Type B pancreatic cell (in vitro differentiated cells): ENCODE results near the gene MCHR2. TPM values are rescaled to one million over a fixed set of nuclear protein-coding genes. Genes with fewer than 3 reads are reported as not detected.

Experiments
- DNase-seq: peaks from one replicate; pipeline ENCODE4 v3.0.0; 2021; ENCODE audit warnings: mixed read lengths; ENCODE audit not compliant: unreplicated experiment; ENCODE audit errors: extremely low spot score
- H3K27ac Mint-ChIP-seq: 2 replicates; pipeline ENCODE4 v1.8.0; 2021; ENCODE audit warnings: mild to moderate bottlenecking, mixed read lengths
- H3K27me3 Mint-ChIP-seq: 2 replicates; pipeline ENCODE4 v1.8.0; 2021; ENCODE audit warnings: mixed read lengths
- H3K36me3 Mint-ChIP-seq: 2 replicates; pipeline ENCODE4 v1.8.0; 2021; ENCODE audit warnings: mixed read lengths
- H3K4me1 Mint-ChIP-seq: one replicate; pipeline ENCODE4 v1.8.0; 2021; ENCODE audit warnings: mixed read lengths; ENCODE audit not compliant: unreplicated experiment
- H3K4me3 Mint-ChIP-seq: 2 replicates; pipeline ENCODE4 v1.8.0; 2021; ENCODE audit warnings: mild to moderate bottlenecking, mixed read lengths
- H3K9me3 Mint-ChIP-seq: 2 replicates; pipeline ENCODE4 v1.8.0; 2021; ENCODE audit warnings: mixed read lengths
- total RNA-seq: library from RNA; stranded (reverse); gene quantifications from 2 replicates; pipeline ENCODE4 v1.2.1, GENCODE V29; 2021; ENCODE audit warnings: low replicate concordance
- TF ChIP-seq, protein P1 (sequence below): fragments of 200-600 bp; sonication (generic); conservative IDR thresholded peaks from 2 replicates; pipeline ENCODE4 v1.5.0; 2021; ENCODE audit warnings: antibody characterized with exemption, mild to moderate bottlenecking

MCHR2 gene
- total RNA-seq, 1 donor from 2014 or later = not detected

DNA sequence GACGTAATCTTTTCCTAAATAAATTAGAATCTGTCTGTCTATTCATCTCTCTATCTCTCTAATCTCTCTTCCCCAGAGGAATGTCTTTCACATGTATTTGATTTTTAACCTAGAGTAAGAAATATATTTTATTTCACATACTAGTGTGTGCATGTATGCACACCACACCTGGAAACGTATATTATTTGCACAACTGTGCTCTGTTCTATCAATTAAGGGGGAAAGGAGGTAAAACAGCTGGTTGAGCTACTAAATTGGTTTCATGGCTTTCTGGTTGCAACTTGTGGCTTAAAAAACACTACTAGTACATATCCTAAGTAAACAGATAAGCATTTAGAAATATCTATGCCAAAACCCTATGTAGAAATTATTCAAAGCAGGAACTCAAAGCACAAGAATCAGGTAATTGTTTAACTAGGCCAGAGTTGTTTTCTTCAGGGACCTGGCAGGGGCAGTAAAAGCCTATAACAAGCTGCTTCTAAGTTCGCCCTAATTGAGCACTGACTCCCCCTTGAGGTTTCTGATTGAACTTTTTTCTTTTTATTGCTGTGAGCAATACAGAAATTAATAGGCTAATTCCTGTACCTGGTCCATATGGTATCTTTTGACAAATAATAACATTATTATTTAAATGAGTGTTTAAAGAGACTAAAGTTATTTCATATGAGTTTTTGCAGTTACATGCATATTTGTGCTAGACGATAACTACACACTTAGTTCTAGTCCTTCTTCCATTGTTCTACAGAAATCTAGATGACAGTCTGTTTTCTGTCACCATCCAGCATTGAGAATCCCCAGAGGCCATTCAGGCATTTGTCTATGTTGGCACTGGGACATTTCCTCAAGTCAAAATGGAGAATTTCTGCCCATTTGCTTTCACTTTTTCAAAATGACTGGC is 88.6 kb downstream of the MCHR2 start:
- H3K36me3 Mint-ChIP-seq = no peaks in the 10 kb centered on the region
- TF ChIP-seq, protein P1, sequence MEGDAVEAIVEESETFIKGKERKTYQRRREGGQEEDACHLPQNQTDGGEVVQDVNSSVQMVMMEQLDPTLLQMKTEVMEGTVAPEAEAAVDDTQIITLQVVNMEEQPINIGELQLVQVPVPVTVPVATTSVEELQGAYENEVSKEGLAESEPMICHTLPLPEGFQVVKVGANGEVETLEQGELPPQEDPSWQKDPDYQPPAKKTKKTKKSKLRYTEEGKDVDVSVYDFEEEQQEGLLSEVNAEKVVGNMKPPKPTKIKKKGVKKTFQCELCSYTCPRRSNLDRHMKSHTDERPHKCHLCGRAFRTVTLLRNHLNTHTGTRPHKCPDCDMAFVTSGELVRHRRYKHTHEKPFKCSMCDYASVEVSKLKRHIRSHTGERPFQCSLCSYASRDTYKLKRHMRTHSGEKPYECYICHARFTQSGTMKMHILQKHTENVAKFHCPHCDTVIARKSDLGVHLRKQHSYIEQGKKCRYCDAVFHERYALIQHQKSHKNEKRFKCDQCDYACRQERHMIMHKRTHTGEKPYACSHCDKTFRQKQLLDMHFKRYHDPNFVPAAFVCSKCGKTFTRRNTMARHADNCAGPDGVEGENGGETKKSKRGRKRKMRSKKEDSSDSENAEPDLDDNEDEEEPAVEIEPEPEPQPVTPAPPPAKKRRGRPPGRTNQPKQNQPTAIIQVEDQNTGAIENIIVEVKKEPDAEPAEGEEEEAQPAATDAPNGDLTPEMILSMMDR = peak; percentile 80
- H3K9me3 Mint-ChIP-seq = no peaks in the 10 kb centered on the region
- no peak overlapping the region for H3K4me3 Mint-ChIP-seq
- H3K4me1 Mint-ChIP-seq = no peaks in the 10 kb centered on the region
- H3K27me3 Mint-ChIP-seq = no peaks in the 10 kb centered on the region
- H3K27ac Mint-ChIP-seq = no peak overlapping the region
- no peak for DNase-seq

DNA sequence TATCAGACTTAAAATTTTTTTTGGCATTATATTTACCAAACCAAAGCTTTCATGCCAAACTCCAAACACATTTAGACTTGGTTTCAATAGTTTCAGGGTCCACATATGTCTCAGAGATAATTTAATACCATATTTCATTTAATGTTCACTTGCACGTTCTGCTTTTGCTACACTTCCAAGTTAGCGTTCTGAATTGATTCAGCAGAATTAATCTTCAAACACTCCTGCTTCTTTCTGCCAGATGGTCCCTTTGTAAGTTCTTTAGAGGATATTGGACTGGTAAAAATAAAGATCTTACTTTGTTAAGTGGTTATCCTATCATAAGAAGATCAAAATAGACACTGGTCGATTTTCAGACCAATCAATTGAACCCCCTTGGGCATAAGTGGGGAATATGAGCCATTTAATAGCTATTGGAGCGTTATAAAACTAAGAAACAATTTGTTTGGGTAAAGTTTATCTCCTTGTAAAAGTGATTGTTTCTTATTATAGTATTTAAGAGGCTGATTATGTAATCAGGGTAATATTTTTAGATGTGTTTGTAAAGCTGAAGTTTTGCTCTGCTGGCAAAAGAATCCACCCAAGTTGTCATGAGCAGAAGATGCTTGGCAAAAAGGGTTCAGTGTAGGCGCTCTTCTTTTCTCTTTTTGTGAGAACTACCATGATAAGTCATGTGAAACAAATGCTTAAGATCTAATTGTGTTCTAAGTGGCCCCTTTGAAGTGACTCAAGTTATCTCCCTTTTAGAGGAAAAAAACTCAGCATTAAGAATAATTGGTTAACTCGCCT is 92.2 kb downstream of the MCHR2 start:
- Mint-ChIP-seq H3K27ac (no peak overlapping the region), H3K4me1 (no peaks in the 10 kb centered on the region), H3K36me3 (no peaks in the 10 kb centered on the region), H3K4me3 (no peak overlapping the region), H3K27me3 (no peaks in the 10 kb centered on the region), H3K9me3 (no peaks in the 10 kb centered on the region)
- no peak for DNase-seq
- TF ChIP-seq, protein P1 = no peak

DNA sequence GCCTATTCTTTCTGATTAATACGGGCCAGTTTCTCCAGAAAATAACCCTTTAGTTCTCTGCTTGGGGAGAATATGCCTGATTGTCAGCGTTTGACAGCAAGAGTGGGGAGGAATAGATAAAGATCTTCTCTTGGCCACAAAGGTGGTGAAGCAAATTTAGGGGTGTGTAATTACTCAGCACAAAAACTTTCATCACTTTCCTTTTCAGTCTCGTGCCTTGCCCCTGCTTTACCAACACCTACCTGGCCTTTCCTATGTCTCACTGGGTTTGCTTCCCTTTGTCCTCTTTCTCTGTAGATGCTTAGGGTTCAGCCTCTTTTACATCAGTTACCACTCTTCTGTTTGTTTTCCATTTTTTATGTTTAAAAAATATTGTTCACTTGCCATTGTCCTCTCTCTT is 99.2 kb downstream of the MCHR2 start:
- H3K9me3 Mint-ChIP-seq = no peaks in the 10 kb centered on the region
- H3K27ac Mint-ChIP-seq = no peak overlapping the region
- no peaks in the 10 kb centered on the region for H3K36me3 Mint-ChIP-seq
- H3K27me3 Mint-ChIP-seq = no peaks in the 10 kb centered on the region
- TF ChIP-seq, protein P1 = no peak
- DNase-seq = no peak
- H3K4me1 Mint-ChIP-seq = no peaks in the 10 kb centered on the region
- H3K4me3 Mint-ChIP-seq = no peak overlapping the region

DNA sequence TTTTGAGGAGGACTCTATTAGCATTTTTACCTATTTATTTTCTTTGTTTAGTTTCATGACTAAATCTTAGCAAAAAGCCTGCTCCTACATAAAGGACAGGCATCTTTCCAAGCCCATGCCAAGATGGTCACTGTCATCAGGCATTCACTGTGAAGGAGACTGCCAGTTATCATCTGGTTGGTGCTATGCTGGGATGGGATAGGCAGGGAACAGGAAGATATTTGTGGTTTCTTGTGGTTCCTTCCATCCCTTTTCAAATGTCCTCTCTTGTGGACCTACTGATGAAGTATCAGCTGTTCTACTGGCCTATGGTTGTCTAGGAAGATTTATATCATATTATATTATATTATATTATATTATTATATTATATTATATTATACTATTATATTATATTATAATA is 107.0 kb downstream of the MCHR2 start:
- Mint-ChIP-seq H3K9me3 (no peaks in the 10 kb centered on the region), H3K27me3 (no peaks in the 10 kb centered on the region), H3K27ac (no peak overlapping the region), H3K4me1 (peaks cover 3% of the 10 kb centered on the region), H3K4me3 (no peak overlapping the region), H3K36me3 (no peaks in the 10 kb centered on the region)
- no peak for DNase-seq
- TF ChIP-seq, protein P1 = no peak

DNA sequence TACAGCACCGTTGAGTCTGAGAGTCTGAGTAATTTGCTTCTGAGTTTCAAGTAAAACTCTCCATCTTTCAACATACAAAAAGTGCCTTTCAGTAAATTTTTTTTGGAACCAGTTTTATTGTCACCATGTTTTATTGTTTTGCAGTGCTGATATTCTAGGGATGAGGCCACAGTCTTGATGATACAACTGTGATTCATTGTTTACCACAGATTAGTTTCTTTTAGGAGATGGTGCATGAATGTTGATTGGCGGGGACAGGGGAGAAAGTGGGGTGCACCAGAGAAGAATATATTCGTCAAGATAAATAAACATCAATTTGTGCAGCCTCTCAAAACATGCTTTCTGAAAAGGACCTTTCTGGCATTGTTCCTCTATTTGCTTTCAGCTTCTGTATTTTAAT is 109.0 kb downstream of the MCHR2 start:
- H3K4me1 Mint-ChIP-seq = peaks cover 3% of the 10 kb centered on the region
- H3K27ac Mint-ChIP-seq = no peak overlapping the region
- H3K9me3 Mint-ChIP-seq = no peaks in the 10 kb centered on the region
- H3K36me3 Mint-ChIP-seq = no peaks in the 10 kb centered on the region
- H3K27me3 Mint-ChIP-seq = no peaks in the 10 kb centered on the region
- no peak overlapping the region for H3K4me3 Mint-ChIP-seq
- TF ChIP-seq, protein P1 = no peak
- no peak for DNase-seq
